Neuronal stem cell (in vitro differentiated cells): ENCODE measurements around the gene ANKS1A.

Experiments
- DNase-seq: peaks from one replicate; pipeline ENCODE4 v3.0.0-alpha.2; 2013; ENCODE audit warnings: low spot score
- H2AFZ ChIP-seq: one replicate; pipeline ENCODE4 v1.6.1; 2013; ENCODE audit warnings: mild to moderate bottlenecking, low read length, inconsistent platforms
- H2AK5ac ChIP-seq: 2 replicates; pipeline ENCODE4 v1.6.1; 2013; ENCODE audit warnings: low read depth, mild to moderate bottlenecking, inconsistent platforms, low read length, moderate library complexity, mixed read lengths
- H2BK120ac ChIP-seq: 2 replicates; pipeline ENCODE4 v1.6.1; 2013; ENCODE audit warnings: low read depth, mild to moderate bottlenecking, inconsistent platforms, low read length, moderate library complexity, mixed read lengths
- H2BK12ac ChIP-seq: one replicate; pipeline ENCODE4 v1.6.1; 2013; ENCODE audit warnings: low read length, inconsistent platforms
- H2BK15ac ChIP-seq: 2 replicates; pipeline ENCODE4 v1.6.1; 2013; ENCODE audit warnings: mild to moderate bottlenecking, low read length, inconsistent platforms, mixed read lengths
- H2BK5ac ChIP-seq: one replicate; pipeline ENCODE4 v1.6.1; 2013; ENCODE audit warnings: inconsistent platforms, mild to moderate bottlenecking, low read length, moderate library complexity
- H3K14ac ChIP-seq: one replicate; pipeline ENCODE4 v1.6.1; 2013; ENCODE audit warnings: low read length, inconsistent platforms
- H3K18ac ChIP-seq: 2 replicates; pipeline ENCODE4 v1.6.1; 2013; ENCODE audit warnings: low read length, inconsistent platforms
- H3K23ac ChIP-seq: 2 replicates; pipeline ENCODE4 v1.6.1; 2013; ENCODE audit warnings: low read depth, mild to moderate bottlenecking, mixed read lengths, low read length, inconsistent platforms; ENCODE audit not compliant: poor library complexity
- H3K27ac ChIP-seq: replicated peaks from 3 replicates; pipeline ENCODE4 v1.5.1; 2013; ENCODE audit warnings: low read length, inconsistent platforms
- H3K27me3 ChIP-seq, 3 experiments: 2 replicates each; pipeline ENCODE4 v1.6.1; 2013; ENCODE audit warnings: low read length in 3 of 3, mild to moderate bottlenecking in 2 of 3, inconsistent platforms in 1 of 3, low read depth in 1 of 3, mixed read lengths in 1 of 3, moderate library complexity in 1 of 3; ENCODE audit not compliant: control insufficient read depth in 3 of 3, insufficient read depth in 3 of 3
- H3K36me3 ChIP-seq, 2 donors: replicated peaks in 1 of 2; 2 replicates each; pipeline ENCODE4 v1.6.1; 2013; ENCODE audit warnings: low read length in 2 of 2; ENCODE audit not compliant: control insufficient read depth in 2 of 2, insufficient read depth in 2 of 2
- H3K4ac ChIP-seq: 2 replicates; pipeline ENCODE4 v1.6.1; 2013; ENCODE audit warnings: inconsistent platforms, mild to moderate bottlenecking, low read length, moderate library complexity
- H3K4me1 ChIP-seq, 2 donors: 1 replicate in 1 of 2; 2 replicates in 1 of 2; pipeline ENCODE4 v1.6.1; 2013; ENCODE audit warnings: low read length in 2 of 2, low read depth in 1 of 2; ENCODE audit not compliant: control insufficient read depth in 2 of 2, insufficient read depth in 1 of 2
- H3K4me2 ChIP-seq: one replicate; pipeline ENCODE4 v1.6.1; 2013; ENCODE audit warnings: mild to moderate bottlenecking, low read length, inconsistent platforms; ENCODE audit not compliant: insufficient read depth, poor library complexity, severe bottlenecking
- H3K4me3 ChIP-seq, 2 donors: 2 replicates each; pipeline ENCODE4 v1.5.1; 2013; ENCODE audit warnings: low read length in 2 of 2, mild to moderate bottlenecking in 2 of 2, inconsistent platforms in 1 of 2, moderate library complexity in 1 of 2
- H3K79me1 ChIP-seq: one replicate; pipeline ENCODE4 v1.6.1; 2013; ENCODE audit warnings: low read depth, mild to moderate bottlenecking, inconsistent platforms, low read length, moderate library complexity
- H3K9ac ChIP-seq: one replicate; pipeline ENCODE4 v1.6.1; 2013; ENCODE audit warnings: mild to moderate bottlenecking, low read depth, low read length, inconsistent platforms; ENCODE audit not compliant: poor library complexity
- H3K9me3 ChIP-seq, 2 donors: replicated peaks in 1 of 2; 2 replicates each; pipeline versions ENCODE3 to v1.6.1; 2013; ENCODE audit warnings: low read length in 2 of 2, mild to moderate bottlenecking in 2 of 2, inconsistent platforms in 1 of 2, low read depth in 1 of 2, mixed read lengths in 1 of 2, moderate library complexity in 1 of 2; ENCODE audit not compliant: control insufficient read depth in 2 of 2, insufficient read depth in 1 of 2
- H4K8ac ChIP-seq: one replicate; pipeline ENCODE4 v1.6.1; 2013; ENCODE audit warnings: low read depth, mild to moderate bottlenecking, inconsistent platforms, low read length, moderate library complexity
- H4K91ac ChIP-seq: one replicate; pipeline ENCODE4 v1.6.1; 2013; ENCODE audit warnings: low read length, low read depth, mild to moderate bottlenecking, inconsistent platforms; ENCODE audit not compliant: poor library complexity
- WGBS, 2 donors: extraction: QIAGEN DNeasy Blood & Tissue Kit; methylation state at CpG; one replicate each; pipeline ENCODE4 v1.1.7; 2013; ENCODE audit warnings: missing lambda C conversion rate in 2 of 2, mixed read lengths in 1 of 2; ENCODE audit not compliant: insufficient read length in 2 of 2, insufficient replicate concordance in 1 of 2; ENCODE audit errors: extremely low coverage in 2 of 2; 5-methylcytosine and 5-hydroxymethylcytosine counted together

Gene ANKS1A

GRCh38 chr6:35047265-35048011 is 158.4 kb downstream of the ANKS1A start:
- Histone ChIP-seq H3K23ac (no peak overlapping the region), H2BK12ac (no peak overlapping the region), H4K8ac (no peak overlapping the region), H3K79me1 (no peaks in the 10 kb centered on the region), H4K91ac (no peak overlapping the region), H3K27ac (peak overlapping the region; percentile 80), H3K18ac (peak overlapping the region; percentile 16), H3K36me3 (peaks cover 0 to 2% of the 10 kb centered on the region in 2 donors), H3K4me2 (no peak overlapping the region), H3K9me3 (no peaks in the 10 kb centered on the region), H3K4ac (no peak overlapping the region), H3K27me3 (no peaks in the 10 kb centered on the region), H2BK5ac (no peak overlapping the region), H2BK120ac (no peak overlapping the region), H3K14ac (no peak overlapping the region), H2AFZ (no peak overlapping the region), H3K4me3 (no peak overlapping the region), H2BK15ac (no peak overlapping the region), H2AK5ac (no peak overlapping the region), H3K9ac (no peak overlapping the region), H3K4me1 (peaks cover 50 to 72% of the 10 kb centered on the region in 2 donors)
- no CpG with 5 or more reads among the region's 7 CpGs for whole genome bisulfite sequencing, 2 donors
- DNase-seq = no peak

- Histone ChIP-seq H3K23ac (no peak overlapping the region), H3K4me3 (no peak overlapping the region), H2BK12ac (no peak overlapping the region), H3K36me3 (peaks cover 0 to 2% of the 10 kb centered on the region in 2 donors), H3K4ac (no peak overlapping the region), H2BK15ac (peak overlapping the region; percentile 20), H3K18ac (peak overlapping the region; percentile 49), H3K14ac (no peak overlapping the region), H3K27ac (peak overlapping the region; percentile 80), H3K9ac (no peak overlapping the region), H3K4me1 (peaks cover 55 to 72% of the 10 kb centered on the region in 2 donors), H2BK120ac (no peak overlapping the region), H4K91ac (no peak overlapping the region), H3K4me2 (peak overlapping the region; percentile 46), H2AFZ (no peak overlapping the region), H4K8ac (no peak overlapping the region), H3K79me1 (no peaks in the 10 kb centered on the region), H2AK5ac (no peak overlapping the region), H3K27me3 (no peaks in the 10 kb centered on the region), H3K9me3 (no peaks in the 10 kb centered on the region), H2BK5ac (no peak overlapping the region)
- WGBS, 2 donors = no CpG with 5 or more reads among the region's 12 CpGs
- DNase-seq = peak; percentile 67
Observed at GRCh38 chr6:35048031-35048613, 159.1 kb downstream of the ANKS1A start.

GRCh38 chr6:35048631-35049083 is 159.6 kb downstream of the ANKS1A start:
- WGBS, 2 donors = no CpG with 5 or more reads among the region's 11 CpGs

GRCh38 chr6:35049156-35049735 is 160.2 kb downstream of the ANKS1A start:
- no CpG with 5 or more reads among the region's 10 CpGs for WGBS, 2 donors
- H3K4me3 ChIP-seq = no peak overlapping the region

More at GRCh38 chr6:35048631-35049083, 159.6 kb downstream of the ANKS1A start:
- Histone ChIP-seq H2AFZ (no peak overlapping the region), H4K8ac (no peak overlapping the region), H2BK12ac (no peak overlapping the region), H3K27ac (peak overlapping the region; percentile 80), H3K4me2 (no peak overlapping the region), H2BK5ac (no peak overlapping the region), H3K27me3 (no peaks in the 10 kb centered on the region), H3K4me3 (no peak overlapping the region), H2BK120ac (peak overlapping the region; percentile 13), H3K14ac (no peak overlapping the region), H3K23ac (no peak overlapping the region), H3K18ac (peak overlapping the region; percentile 66), H3K4me1 (peaks cover 61 to 71% of the 10 kb centered on the region in 2 donors), H4K91ac (peak overlapping the region; percentile 30), H3K9ac (no peak overlapping the region), H3K9me3 (no peaks in the 10 kb centered on the region), H3K4ac (no peak overlapping the region), H2BK15ac (peak overlapping the region; percentile 20), H3K79me1 (no peaks in the 10 kb centered on the region), H3K36me3 (peaks cover 0 to 2% of the 10 kb centered on the region in 2 donors), H2AK5ac (peak overlapping the region; percentile 65)
- no peak for DNase-seq

More at GRCh38 chr6:35049156-35049735, 160.2 kb downstream of the ANKS1A start:
- no peaks in the 10 kb centered on the region for H3K27me3 ChIP-seq
- H4K91ac ChIP-seq = peak overlapping the region; percentile 30
- H3K27ac ChIP-seq = no peak overlapping the region
- peak overlapping the region; percentile 66 for H3K18ac ChIP-seq
- no peak for DNase-seq
- H2AK5ac ChIP-seq = peak overlapping the region; percentile 11
- no peak overlapping the region for H3K14ac ChIP-seq
- no peak overlapping the region for H2BK12ac ChIP-seq
- no peak overlapping the region for H2BK120ac ChIP-seq
- no peaks in the 10 kb centered on the region for H3K79me1 ChIP-seq
- H4K8ac ChIP-seq = no peak overlapping the region
- H3K36me3 ChIP-seq = peaks cover 0 to 2% of the 10 kb centered on the region in 2 donors
- no peak overlapping the region for H2AFZ ChIP-seq
- H2BK5ac ChIP-seq = no peak overlapping the region
- H3K4me1 ChIP-seq = peaks cover 58 to 65% of the 10 kb centered on the region in 2 donors
- H3K23ac ChIP-seq = no peak overlapping the region
- no peak overlapping the region for H2BK15ac ChIP-seq
- H3K4ac ChIP-seq = no peak overlapping the region
- H3K4me2 ChIP-seq = no peak overlapping the region
- no peaks in the 10 kb centered on the region for H3K9me3 ChIP-seq
- H3K9ac ChIP-seq = no peak overlapping the region
